ENCODE measurements around the gene PRM1. TPM values are rescaled to one million over a fixed set of nuclear protein-coding genes. Genes with fewer than 3 reads are reported as not detected.

Gene PRM1
- total RNA-seq, 2 donors from 2014 or later = 1.8 to 992 TPM

DNA sequence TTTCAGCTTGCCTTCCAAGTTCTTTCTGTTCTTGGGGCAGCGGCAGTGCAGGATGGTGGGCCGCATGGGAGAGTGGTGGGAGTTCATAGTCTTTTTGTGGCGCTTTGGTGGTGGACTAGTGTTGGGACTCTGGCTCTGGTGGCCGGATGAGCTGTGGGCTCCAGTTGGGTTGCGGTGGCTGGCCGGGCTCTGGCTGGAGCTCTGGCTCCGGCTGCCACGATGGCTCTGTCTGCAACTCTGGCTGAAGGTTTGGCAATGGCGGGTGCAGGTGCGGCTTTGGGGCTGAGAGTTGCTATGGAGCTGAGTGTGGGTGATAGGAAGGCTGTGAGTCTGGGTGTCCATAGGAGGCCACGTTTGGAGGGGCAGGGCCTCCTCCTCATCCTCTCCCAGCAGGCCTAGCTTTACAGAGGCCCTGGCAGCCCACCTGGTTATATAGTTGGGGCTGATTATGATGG is 12.2 kb downstream of the PRM1 start, which contains the start of gene TNP2:
TNP2 (minus strand) TSS at position 405 of the 455 bp plus-strand sequence; CDS start at position 342, 63 bp downstream.
- 94% methylated on average over 11 of the region's 11 CpGs for WGBS

DNA sequence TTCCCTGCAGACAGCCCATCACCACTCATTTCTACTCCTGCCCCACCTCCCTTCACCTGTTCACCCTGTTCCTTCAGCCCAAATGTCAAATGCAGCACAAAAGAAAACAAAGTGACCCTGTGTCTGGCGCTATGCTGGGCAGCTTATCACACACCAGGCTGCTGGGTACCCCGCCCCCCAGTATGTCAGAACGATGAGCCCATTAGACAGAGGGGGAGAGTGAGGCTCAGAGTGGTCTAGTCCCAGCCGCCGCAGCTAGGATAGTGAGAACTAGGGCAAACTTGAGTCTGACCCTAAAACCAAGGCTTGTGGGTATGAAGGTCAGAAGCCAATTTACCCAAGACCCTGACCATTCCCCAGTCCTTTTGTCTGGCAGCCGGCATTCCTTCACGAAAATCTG is 16.0 kb downstream of the PRM1 start:
- Histone ChIP-seq H3K4me3 (no peak overlapping the region), H3K4me1 (replicated peaks) (no peaks in the 10 kb centered on the region), H3K27ac (no peak overlapping the region), H3K9me3 (no peaks in the 10 kb centered on the region), H3K27me3 (replicated peaks; ENCODE audit: insufficient read depth) (no peaks in the 10 kb centered on the region), H3K36me3 (no peaks in the 10 kb centered on the region)
- WGBS = 91% methylated on average over 7 of the region's 7 CpGs
- TF ChIP-seq POLR2AphosphoS5 (IDR thresholded peaks at IDR 0.05) = no peak
- TF ChIP-seq, protein P1, sequence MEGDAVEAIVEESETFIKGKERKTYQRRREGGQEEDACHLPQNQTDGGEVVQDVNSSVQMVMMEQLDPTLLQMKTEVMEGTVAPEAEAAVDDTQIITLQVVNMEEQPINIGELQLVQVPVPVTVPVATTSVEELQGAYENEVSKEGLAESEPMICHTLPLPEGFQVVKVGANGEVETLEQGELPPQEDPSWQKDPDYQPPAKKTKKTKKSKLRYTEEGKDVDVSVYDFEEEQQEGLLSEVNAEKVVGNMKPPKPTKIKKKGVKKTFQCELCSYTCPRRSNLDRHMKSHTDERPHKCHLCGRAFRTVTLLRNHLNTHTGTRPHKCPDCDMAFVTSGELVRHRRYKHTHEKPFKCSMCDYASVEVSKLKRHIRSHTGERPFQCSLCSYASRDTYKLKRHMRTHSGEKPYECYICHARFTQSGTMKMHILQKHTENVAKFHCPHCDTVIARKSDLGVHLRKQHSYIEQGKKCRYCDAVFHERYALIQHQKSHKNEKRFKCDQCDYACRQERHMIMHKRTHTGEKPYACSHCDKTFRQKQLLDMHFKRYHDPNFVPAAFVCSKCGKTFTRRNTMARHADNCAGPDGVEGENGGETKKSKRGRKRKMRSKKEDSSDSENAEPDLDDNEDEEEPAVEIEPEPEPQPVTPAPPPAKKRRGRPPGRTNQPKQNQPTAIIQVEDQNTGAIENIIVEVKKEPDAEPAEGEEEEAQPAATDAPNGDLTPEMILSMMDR (IDR thresholded peaks at IDR 0.05) = no peak
- no peak for TF ChIP-seq POLR2A (IDR thresholded peaks at IDR 0.05)
- no peak for DNase-seq (ENCODE audit: low spot score)
- intact Hi-C loops (cut with DNase I) = no loop called here

More for the DNA sequence above, 12.2 kb downstream of the PRM1 start, which contains the start of gene TNP2:
- H3K36me3 ChIP-seq = no peaks in the 10 kb centered on the region
- no peak for TF ChIP-seq POLR2A (IDR thresholded peaks at IDR 0.05)
- TF ChIP-seq, protein P1 (IDR thresholded peaks at IDR 0.05) = no peak
- TF ChIP-seq POLR2AphosphoS5 (IDR thresholded peaks at IDR 0.05) = no peak
- no peak for DNase-seq (ENCODE audit: low spot score)
- no peak within 1 kb of the TSS for H3K27ac ChIP-seq
- H3K27me3 ChIP-seq (replicated peaks; ENCODE audit: insufficient read depth) = no peaks in the 10 kb centered on the region
- no peaks in the 10 kb centered on the region for H3K9me3 ChIP-seq
- H3K4me1 ChIP-seq (replicated peaks) = no peaks in the 10 kb centered on the region
- H3K4me3 ChIP-seq = no peak within 1 kb of the TSS
- intact Hi-C loops (cut with DNase I) = no loop called here

DNA sequence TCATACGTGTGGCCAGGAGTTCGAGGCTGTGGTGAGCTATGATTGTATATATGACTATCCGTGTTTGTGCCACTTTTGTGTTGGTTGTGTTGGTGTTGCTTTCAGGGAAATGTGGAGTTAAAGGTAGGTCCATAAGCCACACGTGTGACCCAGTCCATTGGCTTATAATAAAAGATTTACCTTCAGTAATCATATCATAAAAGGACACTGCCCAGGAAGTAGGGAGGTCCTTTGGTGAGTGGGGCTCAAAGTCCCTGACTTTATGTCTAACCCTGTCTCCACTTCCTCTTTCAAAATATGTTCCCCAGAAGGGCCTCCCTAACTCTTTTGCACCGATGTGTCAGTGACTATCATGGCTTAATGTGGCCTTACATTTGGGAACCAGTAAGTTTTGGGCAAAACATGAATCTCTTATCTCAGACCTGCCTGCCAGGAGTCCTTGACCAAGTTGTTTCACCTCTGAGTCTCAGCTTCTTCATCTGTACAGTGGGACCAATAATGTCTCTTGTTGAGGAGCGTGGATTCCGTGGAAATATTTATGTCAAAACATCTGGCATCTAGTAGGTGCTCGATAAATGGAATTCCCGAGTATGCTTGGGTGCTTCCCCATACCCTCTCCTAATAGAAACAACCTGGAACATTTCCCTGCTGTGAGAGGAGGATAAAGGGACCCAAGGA is 16.8 kb downstream of the PRM1 start:
- DNase-seq (ENCODE audit: low spot score) = no peak
- 70% methylated on average over 9 of the region's 9 CpGs for WGBS
- Histone ChIP-seq H3K4me3 (no peak overlapping the region), H3K4me1 (replicated peaks) (no peaks in the 10 kb centered on the region), H3K36me3 (no peaks in the 10 kb centered on the region), H3K27me3 (replicated peaks; ENCODE audit: insufficient read depth) (no peaks in the 10 kb centered on the region), H3K9me3 (no peaks in the 10 kb centered on the region), H3K27ac (no peak overlapping the region)
- TF ChIP-seq POLR2A (IDR thresholded peaks at IDR 0.05) (no peak), POLR2AphosphoS5 (IDR thresholded peaks at IDR 0.05) (no peak)
- TF ChIP-seq, protein P1 (IDR thresholded peaks at IDR 0.05) = no peak
- intact Hi-C loops (cut with DNase I) = no loop called here

DNA sequence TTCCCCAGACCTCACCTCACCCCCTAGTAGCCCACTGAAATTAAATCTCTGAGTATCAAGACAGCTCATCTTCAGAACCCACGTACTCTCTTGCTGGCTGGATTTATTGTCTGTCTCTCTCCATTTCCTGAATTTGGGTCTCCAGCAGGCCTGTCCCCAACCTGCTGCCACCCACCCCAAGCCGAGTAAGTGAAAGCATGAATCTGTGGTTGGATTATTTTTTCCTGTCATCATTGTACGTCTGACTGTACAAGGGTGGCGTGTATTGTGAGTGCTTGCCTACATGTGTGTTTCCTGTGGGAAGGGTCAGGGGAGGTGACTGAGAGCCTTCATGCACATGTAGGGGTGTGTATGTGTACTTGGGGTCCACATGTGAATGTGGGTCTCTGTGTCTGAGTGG is 17.4 kb downstream of the PRM1 start:
- Histone ChIP-seq H3K36me3 (no peaks in the 10 kb centered on the region), H3K27me3 (replicated peaks; ENCODE audit: insufficient read depth) (no peaks in the 10 kb centered on the region), H3K4me3 (no peak overlapping the region), H3K9me3 (no peaks in the 10 kb centered on the region), H3K4me1 (replicated peaks) (no peaks in the 10 kb centered on the region), H3K27ac (no peak overlapping the region)
- intact Hi-C loops (cut with DNase I) = no loop called here
- TF ChIP-seq POLR2AphosphoS5 (IDR thresholded peaks at IDR 0.05) = no peak
- DNase-seq (ENCODE audit: low spot score) = no peak
- WGBS = 70% methylated on average over 4 of the region's 4 CpGs

DNA sequence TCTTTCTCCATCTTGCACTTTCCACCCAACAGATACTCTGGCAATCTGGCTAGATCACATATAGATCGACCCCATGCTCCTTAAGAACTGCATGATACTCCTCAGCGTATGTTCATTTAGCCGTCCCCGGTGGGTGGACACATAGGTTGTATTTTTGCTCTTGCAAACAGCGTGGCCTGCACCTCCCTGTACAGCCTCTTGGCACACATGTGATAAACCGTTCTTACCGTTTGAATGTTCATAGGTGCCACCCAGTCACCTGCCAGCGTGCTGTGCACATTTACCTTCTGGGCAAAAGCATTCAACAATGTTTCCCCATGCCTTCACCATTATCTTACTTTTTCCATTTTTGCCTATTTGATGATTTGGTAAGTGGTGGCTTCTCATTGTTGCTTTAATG is 18.2 kb downstream of the PRM1 start:
- no peaks in the 10 kb centered on the region for H3K4me1 ChIP-seq (replicated peaks)
- intact Hi-C loops (cut with DNase I) = no loop called here
- H3K9me3 ChIP-seq = no peaks in the 10 kb centered on the region
- no peak for DNase-seq (ENCODE audit: low spot score)
- no peaks in the 10 kb centered on the region for H3K27me3 ChIP-seq (replicated peaks; ENCODE audit: insufficient read depth)
- no peak overlapping the region for H3K4me3 ChIP-seq
- H3K27ac ChIP-seq = no peak overlapping the region
- TF ChIP-seq, protein P1 (IDR thresholded peaks at IDR 0.05) = no peak
- TF ChIP-seq POLR2AphosphoS5 (IDR thresholded peaks at IDR 0.05) (no peak), POLR2A (IDR thresholded peaks at IDR 0.05) (no peak)
- WGBS = 75% methylated on average over 8 of the region's 8 CpGs
- no peaks in the 10 kb centered on the region for H3K36me3 ChIP-seq

Measured in prostate gland (tissue), 2 donors.